ENCODE results near the gene C8G. TPM values are rescaled to one million over a fixed set of nuclear protein-coding genes. Genes with fewer than 3 reads are reported as not detected.

C8G gene
- total RNA-seq, 1 donor from 2014 or later = 2.8 TPM

GRCh38 chr9:136964833-136965422 is 19.9 kb downstream of the C8G start:
- no peak overlapping the region for H3K27ac Mint-ChIP-seq
- H3K27me3 Mint-ChIP-seq = peaks cover 12% of the 10 kb centered on the region
- no peak for DNase-seq (ENCODE audit: low spot score, unreplicated experiment)
- no peak for TF ChIP-seq CTCF (IDR thresholded peaks at IDR 0.05; ENCODE audit: unreplicated experiment)
- H3K4me3 Mint-ChIP-seq (ENCODE audit: low read depth) = no peak overlapping the region
- no peaks in the 10 kb centered on the region for H3K36me3 Mint-ChIP-seq (ENCODE audit: insufficient read depth)
- no peaks in the 10 kb centered on the region for H3K9me3 Mint-ChIP-seq (ENCODE audit: low read depth)
- peaks cover 3% of the 10 kb centered on the region for H3K4me1 Mint-ChIP-seq (ENCODE audit: low read depth)

- Mint-ChIP-seq H3K27ac (no peak overlapping the region), H3K36me3 (ENCODE audit: insufficient read depth) (no peaks in the 10 kb centered on the region), H3K27me3 (peaks cover 12% of the 10 kb centered on the region), H3K4me3 (ENCODE audit: low read depth) (no peak overlapping the region), H3K4me1 (ENCODE audit: low read depth) (peaks cover 3% of the 10 kb centered on the region), H3K9me3 (ENCODE audit: low read depth) (no peaks in the 10 kb centered on the region)
- no peak for DNase-seq (ENCODE audit: low spot score, unreplicated experiment)
- no peak for TF ChIP-seq CTCF (IDR thresholded peaks at IDR 0.05; ENCODE audit: unreplicated experiment)
Measured at GRCh38 chr9:136965771-136966484, 20.9 kb downstream of the C8G start.

GRCh38 chr9:136968333-136969127 is 23.5 kb downstream of the C8G start:
- H3K9me3 Mint-ChIP-seq (ENCODE audit: low read depth) = no peaks in the 10 kb centered on the region
- H3K4me3 Mint-ChIP-seq (ENCODE audit: low read depth) = no peak overlapping the region
- H3K36me3 Mint-ChIP-seq (ENCODE audit: insufficient read depth) = no peaks in the 10 kb centered on the region
- TF ChIP-seq CTCF (IDR thresholded peaks at IDR 0.05; ENCODE audit: unreplicated experiment) = no peak
- no peak for DNase-seq (ENCODE audit: low spot score, unreplicated experiment)
- H3K27ac Mint-ChIP-seq = no peak overlapping the region
- H3K4me1 Mint-ChIP-seq (ENCODE audit: low read depth) = peaks cover 3% of the 10 kb centered on the region
- peaks cover 12% of the 10 kb centered on the region for H3K27me3 Mint-ChIP-seq

GRCh38 chr9:136969150-136969549 is 24.1 kb downstream of the C8G start:
- no peak overlapping the region for H3K27ac Mint-ChIP-seq

More at GRCh38 chr9:136969150-136969549, 24.1 kb downstream of the C8G start:
- TF ChIP-seq CTCF (IDR thresholded peaks at IDR 0.05; ENCODE audit: unreplicated experiment) = no peak
- DNase-seq (ENCODE audit: low spot score, unreplicated experiment) = no peak
- H3K4me1 Mint-ChIP-seq (ENCODE audit: low read depth) = peaks cover 3% of the 10 kb centered on the region
- no peaks in the 10 kb centered on the region for H3K9me3 Mint-ChIP-seq (ENCODE audit: low read depth)
- peaks cover 12% of the 10 kb centered on the region for H3K27me3 Mint-ChIP-seq
- H3K36me3 Mint-ChIP-seq (ENCODE audit: insufficient read depth) = no peaks in the 10 kb centered on the region
- no peak overlapping the region for H3K4me3 Mint-ChIP-seq (ENCODE audit: low read depth)

Data from progenitor cell of endocrine pancreas (in vitro differentiated cells).